ENCODE measurements around the gene MYO1C. TPM values are rescaled to one million over a fixed set of nuclear protein-coding genes. Genes with fewer than 3 reads are reported as not detected.
A peak's percentile ranks its signal among the peaks of the same experiment; 100 is the strongest.

The MYO1C gene
- total and polyA plus RNA-seq, 2 of the 8 experiments (the other 6 are each of a cell fraction or from before 2014, with no cell fraction given): 40.1 to 78.6 TPM

DNA sequence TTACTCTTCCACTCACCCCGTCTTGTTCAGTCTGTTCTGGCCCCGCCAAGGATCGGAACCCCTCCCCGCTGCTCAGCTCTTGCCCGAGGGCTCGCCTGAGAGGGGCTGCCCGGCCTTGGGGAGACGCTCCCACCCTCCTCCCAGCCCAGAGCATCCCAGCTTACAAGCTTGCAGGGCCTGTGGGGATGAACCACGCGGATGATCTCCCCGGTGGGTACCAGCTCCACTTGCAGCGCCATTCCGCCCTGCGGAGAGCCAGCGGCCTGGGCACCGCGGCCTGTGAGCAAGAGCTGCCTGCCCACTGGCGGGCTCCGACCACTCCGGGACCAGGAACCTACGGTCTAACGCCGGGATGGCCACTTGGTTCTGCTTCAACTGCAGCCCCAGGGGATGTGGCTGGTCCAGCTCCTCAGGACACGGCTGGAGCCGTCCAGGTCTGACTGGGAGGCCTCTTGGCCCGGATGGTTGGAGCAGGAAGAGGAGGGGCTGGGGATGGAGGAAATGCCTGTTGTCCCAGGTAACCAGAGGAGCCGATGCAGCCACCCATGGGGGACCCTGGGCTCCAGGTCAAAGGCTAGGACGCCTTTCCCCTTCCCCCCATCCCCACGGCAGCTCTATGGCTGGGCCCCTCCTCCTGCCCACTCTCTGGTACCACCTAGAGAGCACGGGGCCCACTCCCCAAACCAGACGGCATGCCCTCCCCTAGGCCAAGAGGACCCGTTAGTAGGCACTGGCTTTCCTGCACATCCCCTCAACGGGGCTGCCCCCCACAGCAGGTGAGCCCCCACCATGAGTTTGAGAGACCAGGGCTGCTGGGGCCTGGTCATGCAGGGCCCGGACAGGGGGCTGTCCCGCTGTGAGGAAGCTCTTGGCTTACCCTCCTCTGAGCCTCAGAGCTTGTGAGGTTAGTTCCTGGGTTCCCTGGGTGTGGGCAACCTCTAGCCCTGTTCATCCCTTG is at the start of gene MYO1C (continued):
- TF ChIP-seq, protein P1, sequence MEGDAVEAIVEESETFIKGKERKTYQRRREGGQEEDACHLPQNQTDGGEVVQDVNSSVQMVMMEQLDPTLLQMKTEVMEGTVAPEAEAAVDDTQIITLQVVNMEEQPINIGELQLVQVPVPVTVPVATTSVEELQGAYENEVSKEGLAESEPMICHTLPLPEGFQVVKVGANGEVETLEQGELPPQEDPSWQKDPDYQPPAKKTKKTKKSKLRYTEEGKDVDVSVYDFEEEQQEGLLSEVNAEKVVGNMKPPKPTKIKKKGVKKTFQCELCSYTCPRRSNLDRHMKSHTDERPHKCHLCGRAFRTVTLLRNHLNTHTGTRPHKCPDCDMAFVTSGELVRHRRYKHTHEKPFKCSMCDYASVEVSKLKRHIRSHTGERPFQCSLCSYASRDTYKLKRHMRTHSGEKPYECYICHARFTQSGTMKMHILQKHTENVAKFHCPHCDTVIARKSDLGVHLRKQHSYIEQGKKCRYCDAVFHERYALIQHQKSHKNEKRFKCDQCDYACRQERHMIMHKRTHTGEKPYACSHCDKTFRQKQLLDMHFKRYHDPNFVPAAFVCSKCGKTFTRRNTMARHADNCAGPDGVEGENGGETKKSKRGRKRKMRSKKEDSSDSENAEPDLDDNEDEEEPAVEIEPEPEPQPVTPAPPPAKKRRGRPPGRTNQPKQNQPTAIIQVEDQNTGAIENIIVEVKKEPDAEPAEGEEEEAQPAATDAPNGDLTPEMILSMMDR (IDR thresholded peaks at IDR 0.05; ENCODE audit: control extremely low read depth in 1 of 3, insufficient read depth in 1 of 3, low read depth in 1 of 3, low read length in 3 of 3): no peak
- TF ChIP-seq SAP30 (IDR thresholded peaks at IDR 0.05; ENCODE audit: insufficient read depth, insufficient replicate concordance, low read length) (peak; percentile 28), RNF2 (IDR thresholded peaks at IDR 0.05; ENCODE audit: borderline replicate concordance, low read depth, low read length, missing control alignments, poor library complexity, severe bottlenecking) (no peak)
